ENCODE measurements around the gene CHRND. TPM values are rescaled to one million over a fixed set of nuclear protein-coding genes. Genes with fewer than 3 reads are reported as not detected.
A peak's percentile ranks its signal among the peaks of the same experiment; 100 is the strongest.
"Not testable (repeated sequence)": the region's sequence is repeated elsewhere in the genome, so short reads cannot be mapped to it uniquely, and the experiment has no call there.

CHRND gene
- total and polyA plus RNA-seq, 3 donors from 2014 or later: 0.16 to 0.63 (median 0.56) TPM

- no peak for TF ChIP-seq POLR2A (IDR thresholded peaks at IDR 0.05)
- no peak for TF ChIP-seq CTCF (IDR thresholded peaks at IDR 0.05)
Measured at GRCh38 chr2:232529806-232530547, 4.0 kb downstream of the CHRND start.

GRCh38 chr2:232530626-232531260 lies 4.8 kb downstream of the CHRND start:
- Histone ChIP-seq H3K36me3 (ENCODE audit: low read depth, missing control alignments) (no peaks in the 10 kb centered on the region), H3K4me1 (no peaks in the 10 kb centered on the region), H3K27ac (no peak overlapping the region), H3K27me3 (no peaks in the 10 kb centered on the region), H3K4me3 (no peak overlapping the region), H3K9me3 (no peaks in the 10 kb centered on the region)
- intact Hi-C loops (cut with DNase I; ENCODE audit: low total_unique reads): no loop called here
- 73 to 80% methylated on average over 9 of the region's 9 CpGs for WGBS, 2 donors
- no peak for TF ChIP-seq CTCF (IDR thresholded peaks at IDR 0.05)
- no peak for TF ChIP-seq POLR2A (IDR thresholded peaks at IDR 0.05)
- DNase-seq: no peak

More at GRCh38 chr2:232529806-232530547, 4.0 kb downstream of the CHRND start:
- no peak overlapping the region for H3K27ac ChIP-seq
- H3K4me3 ChIP-seq: no peak overlapping the region
- peaks cover 4% of the 10 kb centered on the region for H3K4me1 ChIP-seq
- intact Hi-C loops (cut with DNase I; ENCODE audit: low total_unique reads): no loop called here
- DNase-seq: no peak
- WGBS, 2 donors: 89 to 91% methylated on average over 16 to 17 of the region's 17 CpGs
- H3K27me3 ChIP-seq: no peaks in the 10 kb centered on the region
- no peaks in the 10 kb centered on the region for H3K36me3 ChIP-seq (ENCODE audit: low read depth, missing control alignments)
- H3K9me3 ChIP-seq: no peaks in the 10 kb centered on the region

GRCh38 chr2:232532419-232532818 lies 6.5 kb downstream of the CHRND start:
- Histone ChIP-seq H3K4me1 (no peaks in the 10 kb centered on the region), H3K9me3 (no peaks in the 10 kb centered on the region), H3K4me3 (no peak overlapping the region), H3K27ac (no peak overlapping the region), H3K36me3 (ENCODE audit: low read depth, missing control alignments) (no peaks in the 10 kb centered on the region), H3K27me3 (no peaks in the 10 kb centered on the region)
- no peak for DNase-seq
- intact Hi-C loops (cut with DNase I; ENCODE audit: low total_unique reads): no loop called here
- no peak for TF ChIP-seq POLR2A (IDR thresholded peaks at IDR 0.05)
- WGBS, 2 donors: 55 to 70% methylated on average over 9 of the region's 9 CpGs

- intact Hi-C loops (cut with DNase I; ENCODE audit: low total_unique reads): not testable (repeated sequence)
Measured at GRCh38 chr2:232532821-232533220, 6.9 kb downstream of the CHRND start.

GRCh38 chr2:232533944-232534710 lies 8.2 kb downstream of the CHRND start:
- H3K27me3 ChIP-seq: no peaks in the 10 kb centered on the region
- H3K36me3 ChIP-seq (ENCODE audit: low read depth, missing control alignments): no peaks in the 10 kb centered on the region
- WGBS, 2 donors: 44 to 52% methylated on average over 5 to 13 of the region's 13 CpGs
- TF ChIP-seq CTCF (IDR thresholded peaks at IDR 0.05): no peak
- no peak for TF ChIP-seq POLR2A (IDR thresholded peaks at IDR 0.05)
- no peaks in the 10 kb centered on the region for H3K9me3 ChIP-seq
- peak; percentile 84 for DNase-seq
- H3K4me1 ChIP-seq: no peaks in the 10 kb centered on the region
- intact Hi-C loops (cut with DNase I; ENCODE audit: low total_unique reads): no loop called here
- no peak overlapping the region for H3K27ac ChIP-seq
- H3K4me3 ChIP-seq: no peak overlapping the region

More at GRCh38 chr2:232532821-232533220, 6.9 kb downstream of the CHRND start:
- not testable (repeated sequence) for H3K36me3 ChIP-seq (ENCODE audit: low read depth, missing control alignments); H3K27me3 ChIP-seq; H3K4me1 ChIP-seq; H3K4me3 ChIP-seq; DNase-seq; H3K9me3 ChIP-seq; H3K27ac ChIP-seq
- WGBS, 2 donors: 93 to 97% methylated on average over 7 of the region's 7 CpGs

Data from testis (tissue), 3 donors.